ENCODE data around the gene ST6GAL1.
A peak's percentile ranks its signal among the peaks of the same experiment; 100 is the strongest.

The ST6GAL1 gene

GRCh38 chr3:187093320-187093719, 163.0 kb downstream of the ST6GAL1 start:
- Histone ChIP-seq H3K27ac (ENCODE audit: low read length) (no peak overlapping the region), H3K4me3 (ENCODE audit: low read depth in 1 of 2, low read length in 2 of 2) (no peak overlapping the region), H3K4me1 (ENCODE audit: control insufficient read depth in 1 of 2, insufficient read depth in 2 of 2, low read length in 2 of 2) (no peaks in the 10 kb centered on the region), H3K9me3 (ENCODE audit: control insufficient read depth in 1 of 2, low read length in 2 of 2) (peaks cover 0 to 3% of the 10 kb centered on the region in 2 donors), H3K36me3 (ENCODE audit: control insufficient read depth in 1 of 2, insufficient read depth in 2 of 2, low read length in 2 of 2) (no peaks in the 10 kb centered on the region), H3K27me3 (ENCODE audit: low read depth, low read length) (no peaks in the 10 kb centered on the region)

GRCh38 chr3:187098923-187099512, 168.7 kb downstream of the ST6GAL1 start:
- no peaks in the 10 kb centered on the region for H3K27me3 ChIP-seq (ENCODE audit: low read depth, low read length)
- peaks cover 16 to 19% of the 10 kb centered on the region in 2 donors for H3K4me1 ChIP-seq (ENCODE audit: control insufficient read depth in 1 of 2, insufficient read depth in 2 of 2, low read length in 2 of 2)
- no peaks in the 10 kb centered on the region for H3K9me3 ChIP-seq (ENCODE audit: control insufficient read depth in 1 of 2, low read length in 2 of 2)
- H3K36me3 ChIP-seq (ENCODE audit: control insufficient read depth in 1 of 2, insufficient read depth in 2 of 2, low read length in 2 of 2) = no peaks in the 10 kb centered on the region
- no peak overlapping the region for H3K27ac ChIP-seq (ENCODE audit: low read length)
- H3K4me3 ChIP-seq (ENCODE audit: low read depth in 1 of 2, low read length in 2 of 2) = no peak overlapping the region

- no peaks in the 10 kb centered on the region for H3K36me3 ChIP-seq (ENCODE audit: control insufficient read depth in 1 of 2, insufficient read depth in 2 of 2, low read length in 2 of 2)
- H3K4me1 ChIP-seq (ENCODE audit: control insufficient read depth in 1 of 2, insufficient read depth in 2 of 2, low read length in 2 of 2) = peaks cover 16 to 19% of the 10 kb centered on the region in 2 donors
- H3K9me3 ChIP-seq (ENCODE audit: control insufficient read depth in 1 of 2, low read length in 2 of 2) = no peaks in the 10 kb centered on the region
- peak overlapping the region; percentile 52 to 57 for H3K4me3 ChIP-seq (ENCODE audit: low read depth in 1 of 2, low read length in 2 of 2)
- H3K27me3 ChIP-seq (ENCODE audit: low read depth, low read length) = no peaks in the 10 kb centered on the region
- H3K27ac ChIP-seq (ENCODE audit: low read length) = peak overlapping the region; percentile 80
Observed at GRCh38 chr3:187101184-187102072, 171.1 kb downstream of the ST6GAL1 start.

- H3K27ac ChIP-seq (ENCODE audit: low read length) = peak overlapping the region; percentile 80
- peak overlapping the region; percentile 52 to 57 for H3K4me3 ChIP-seq (ENCODE audit: low read depth in 1 of 2, low read length in 2 of 2)
Observed at GRCh38 chr3:187102073-187102634, 171.8 kb downstream of the ST6GAL1 start.

GRCh38 chr3:187103251-187103650, 172.9 kb downstream of the ST6GAL1 start:
- H3K9me3 ChIP-seq (ENCODE audit: control insufficient read depth in 1 of 2, low read length in 2 of 2) = no peaks in the 10 kb centered on the region
- no peaks in the 10 kb centered on the region for H3K27me3 ChIP-seq (ENCODE audit: low read depth, low read length)
- H3K27ac ChIP-seq (ENCODE audit: low read length) = no peak overlapping the region
- peaks cover 16 to 19% of the 10 kb centered on the region in 2 donors for H3K4me1 ChIP-seq (ENCODE audit: control insufficient read depth in 1 of 2, insufficient read depth in 2 of 2, low read length in 2 of 2)
- H3K4me3 ChIP-seq (ENCODE audit: low read depth in 1 of 2, low read length in 2 of 2) = no peak overlapping the region
- no peaks in the 10 kb centered on the region for H3K36me3 ChIP-seq (ENCODE audit: control insufficient read depth in 1 of 2, insufficient read depth in 2 of 2, low read length in 2 of 2)

More at GRCh38 chr3:187102073-187102634, 171.8 kb downstream of the ST6GAL1 start:
- H3K36me3 ChIP-seq (ENCODE audit: control insufficient read depth in 1 of 2, insufficient read depth in 2 of 2, low read length in 2 of 2) = no peaks in the 10 kb centered on the region
- no peaks in the 10 kb centered on the region for H3K27me3 ChIP-seq (ENCODE audit: low read depth, low read length)
- peaks cover 16 to 19% of the 10 kb centered on the region in 2 donors for H3K4me1 ChIP-seq (ENCODE audit: control insufficient read depth in 1 of 2, insufficient read depth in 2 of 2, low read length in 2 of 2)
- H3K9me3 ChIP-seq (ENCODE audit: control insufficient read depth in 1 of 2, low read length in 2 of 2) = no peaks in the 10 kb centered on the region

GRCh38 chr3:187104342-187104741, 174.0 kb downstream of the ST6GAL1 start:
- H3K4me3 ChIP-seq (ENCODE audit: low read depth in 1 of 2, low read length in 2 of 2) = no peak overlapping the region
- H3K9me3 ChIP-seq (ENCODE audit: control insufficient read depth in 1 of 2, low read length in 2 of 2) = no peaks in the 10 kb centered on the region
- no peak overlapping the region for H3K27ac ChIP-seq (ENCODE audit: low read length)
- peaks cover 16 to 19% of the 10 kb centered on the region in 2 donors for H3K4me1 ChIP-seq (ENCODE audit: control insufficient read depth in 1 of 2, insufficient read depth in 2 of 2, low read length in 2 of 2)
- no peaks in the 10 kb centered on the region for H3K27me3 ChIP-seq (ENCODE audit: low read depth, low read length)
- no peaks in the 10 kb centered on the region for H3K36me3 ChIP-seq (ENCODE audit: control insufficient read depth in 1 of 2, insufficient read depth in 2 of 2, low read length in 2 of 2)

GRCh38 chr3:187104933-187105332, 174.6 kb downstream of the ST6GAL1 start:
- no peaks in the 10 kb centered on the region for H3K9me3 ChIP-seq (ENCODE audit: control insufficient read depth in 1 of 2, low read length in 2 of 2)
- H3K4me1 ChIP-seq (ENCODE audit: control insufficient read depth in 1 of 2, insufficient read depth in 2 of 2, low read length in 2 of 2) = peaks cover 16 to 19% of the 10 kb centered on the region in 2 donors
- H3K4me3 ChIP-seq (ENCODE audit: low read depth in 1 of 2, low read length in 2 of 2) = no peak overlapping the region
- no peaks in the 10 kb centered on the region for H3K36me3 ChIP-seq (ENCODE audit: control insufficient read depth in 1 of 2, insufficient read depth in 2 of 2, low read length in 2 of 2)
- H3K27me3 ChIP-seq (ENCODE audit: low read depth, low read length) = no peaks in the 10 kb centered on the region
- H3K27ac ChIP-seq (ENCODE audit: low read length) = no peak overlapping the region

GRCh38 chr3:187105700-187106099, 175.4 kb downstream of the ST6GAL1 start:
- Histone ChIP-seq H3K27ac (ENCODE audit: low read length) (no peak overlapping the region), H3K4me1 (ENCODE audit: control insufficient read depth in 1 of 2, insufficient read depth in 2 of 2, low read length in 2 of 2) (peaks cover 16 to 19% of the 10 kb centered on the region in 2 donors), H3K36me3 (ENCODE audit: control insufficient read depth in 1 of 2, insufficient read depth in 2 of 2, low read length in 2 of 2) (no peaks in the 10 kb centered on the region), H3K9me3 (ENCODE audit: control insufficient read depth in 1 of 2, low read length in 2 of 2) (no peaks in the 10 kb centered on the region), H3K27me3 (ENCODE audit: low read depth, low read length) (no peaks in the 10 kb centered on the region), H3K4me3 (ENCODE audit: low read depth in 1 of 2, low read length in 2 of 2) (no peak overlapping the region)

- no peak overlapping the region for H3K27ac ChIP-seq (ENCODE audit: low read length)
- H3K27me3 ChIP-seq (ENCODE audit: low read depth, low read length) = no peaks in the 10 kb centered on the region
Observed at GRCh38 chr3:187107989-187108388, 177.7 kb downstream of the ST6GAL1 start.

GRCh38 chr3:187110156-187110555, 179.8 kb downstream of the ST6GAL1 start:
- H3K36me3 ChIP-seq (ENCODE audit: control insufficient read depth in 1 of 2, insufficient read depth in 2 of 2, low read length in 2 of 2) = no peaks in the 10 kb centered on the region
- no peak overlapping the region for H3K27ac ChIP-seq (ENCODE audit: low read length)
- no peak overlapping the region for H3K4me3 ChIP-seq (ENCODE audit: low read depth in 1 of 2, low read length in 2 of 2)
- H3K4me1 ChIP-seq (ENCODE audit: control insufficient read depth in 1 of 2, insufficient read depth in 2 of 2, low read length in 2 of 2) = no peaks in the 10 kb centered on the region
- no peaks in the 10 kb centered on the region for H3K9me3 ChIP-seq (ENCODE audit: control insufficient read depth in 1 of 2, low read length in 2 of 2)
- H3K27me3 ChIP-seq (ENCODE audit: low read depth, low read length) = no peaks in the 10 kb centered on the region

More at GRCh38 chr3:187107989-187108388, 177.7 kb downstream of the ST6GAL1 start:
- H3K9me3 ChIP-seq (ENCODE audit: control insufficient read depth in 1 of 2, low read length in 2 of 2) = no peaks in the 10 kb centered on the region
- no peaks in the 10 kb centered on the region for H3K4me1 ChIP-seq (ENCODE audit: control insufficient read depth in 1 of 2, insufficient read depth in 2 of 2, low read length in 2 of 2)
- no peak overlapping the region for H3K4me3 ChIP-seq (ENCODE audit: low read depth in 1 of 2, low read length in 2 of 2)
- no peaks in the 10 kb centered on the region for H3K36me3 ChIP-seq (ENCODE audit: control insufficient read depth in 1 of 2, insufficient read depth in 2 of 2, low read length in 2 of 2)

Measured in muscle layer of duodenum (tissue), 2 donors.